Measurements from ENCODE around the gene MRPS18A.

Gene MRPS18A

GRCh38 chr6:43730634-43731033 is 43.0 kb upstream of the MRPS18A start:
- H3K9ac ChIP-seq (ENCODE audit: low read depth, low read length, poor library complexity, severe bottlenecking), result no peak overlapping the region
- H3K4me3 ChIP-seq (ENCODE audit: low read length, poor library complexity, severe bottlenecking), result no peak overlapping the region
- no peaks in the 10 kb centered on the region for H3K27me3 ChIP-seq (ENCODE audit: insufficient read depth, low read length, poor library complexity, severe bottlenecking)
- H3K4me1 ChIP-seq (ENCODE audit: insufficient read depth, low read length, poor library complexity, severe bottlenecking), result peaks cover 16% of the 10 kb centered on the region
- H3K4me2 ChIP-seq (ENCODE audit: low read depth, low read length, poor library complexity, severe bottlenecking), result no peak overlapping the region
- no peaks in the 10 kb centered on the region for H3K36me3 ChIP-seq (ENCODE audit: insufficient read depth, low read length)
- H3K9me3 ChIP-seq (ENCODE audit: insufficient read depth, low read depth, low read length), result no peaks in the 10 kb centered on the region; the same call in 1 of the 2 replicates
- TF ChIP-seq, protein P1, sequence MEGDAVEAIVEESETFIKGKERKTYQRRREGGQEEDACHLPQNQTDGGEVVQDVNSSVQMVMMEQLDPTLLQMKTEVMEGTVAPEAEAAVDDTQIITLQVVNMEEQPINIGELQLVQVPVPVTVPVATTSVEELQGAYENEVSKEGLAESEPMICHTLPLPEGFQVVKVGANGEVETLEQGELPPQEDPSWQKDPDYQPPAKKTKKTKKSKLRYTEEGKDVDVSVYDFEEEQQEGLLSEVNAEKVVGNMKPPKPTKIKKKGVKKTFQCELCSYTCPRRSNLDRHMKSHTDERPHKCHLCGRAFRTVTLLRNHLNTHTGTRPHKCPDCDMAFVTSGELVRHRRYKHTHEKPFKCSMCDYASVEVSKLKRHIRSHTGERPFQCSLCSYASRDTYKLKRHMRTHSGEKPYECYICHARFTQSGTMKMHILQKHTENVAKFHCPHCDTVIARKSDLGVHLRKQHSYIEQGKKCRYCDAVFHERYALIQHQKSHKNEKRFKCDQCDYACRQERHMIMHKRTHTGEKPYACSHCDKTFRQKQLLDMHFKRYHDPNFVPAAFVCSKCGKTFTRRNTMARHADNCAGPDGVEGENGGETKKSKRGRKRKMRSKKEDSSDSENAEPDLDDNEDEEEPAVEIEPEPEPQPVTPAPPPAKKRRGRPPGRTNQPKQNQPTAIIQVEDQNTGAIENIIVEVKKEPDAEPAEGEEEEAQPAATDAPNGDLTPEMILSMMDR (conservative IDR thresholded peaks at IDR 0.05; ENCODE audit: low read length), result no peak
- TF ChIP-seq EZH2phosphoT487 (IDR thresholded peaks at IDR 0.05; ENCODE audit: borderline replicate concordance), result no peak
- H2AFZ ChIP-seq (ENCODE audit: low read length), result no peak overlapping the region
- no peaks in the 10 kb centered on the region for H3K79me2 ChIP-seq (ENCODE audit: insufficient read depth, low read length)
- no peaks in the 10 kb centered on the region for H4K20me1 ChIP-seq (ENCODE audit: insufficient read depth, low read length, poor library complexity, severe bottlenecking)
- no peaks in the 10 kb centered on the region for H3F3A ChIP-seq (ENCODE audit: low read depth)
- no peaks in the 10 kb centered on the region for H3K9me2 ChIP-seq (replicated peaks; ENCODE audit: low read depth, low read length)

DNA sequence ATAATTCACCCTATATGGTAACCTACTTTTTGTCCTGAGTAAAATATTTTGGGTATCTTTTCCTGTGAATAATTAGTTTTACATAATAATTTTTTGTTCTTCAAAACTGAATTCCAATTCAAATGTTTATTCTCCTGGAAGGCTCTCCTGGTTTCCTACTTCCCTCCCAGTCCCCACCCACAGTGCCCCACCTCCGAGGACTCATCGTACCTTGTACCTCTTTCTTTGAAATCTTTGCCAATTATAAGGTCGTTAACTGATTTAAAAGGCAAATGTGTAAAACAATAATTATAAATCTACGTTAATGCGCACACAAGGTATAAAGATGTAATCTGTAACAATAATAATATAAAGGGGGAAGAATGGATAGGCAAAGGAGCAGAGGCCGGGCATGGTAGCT is 41.9 kb upstream of the MRPS18A start:
- H3F3A ChIP-seq (ENCODE audit: low read depth), result no peaks in the 10 kb centered on the region
- H2AFZ ChIP-seq (ENCODE audit: low read length), result no peak overlapping the region
- H3K27me3 ChIP-seq (ENCODE audit: insufficient read depth, low read length, poor library complexity, severe bottlenecking), result no peaks in the 10 kb centered on the region
- no peak overlapping the region for H3K4me3 ChIP-seq (ENCODE audit: low read length, poor library complexity, severe bottlenecking)
- H4K20me1 ChIP-seq (ENCODE audit: insufficient read depth, low read length, poor library complexity, severe bottlenecking), result no peaks in the 10 kb centered on the region
- H3K9me3 ChIP-seq (ENCODE audit: insufficient read depth, low read depth, low read length), result no peaks in the 10 kb centered on the region; the same call in 1 of the 2 replicates
- no peak for TF ChIP-seq EZH2phosphoT487 (IDR thresholded peaks at IDR 0.05; ENCODE audit: borderline replicate concordance)
- TF ChIP-seq, protein P1 (conservative IDR thresholded peaks at IDR 0.05; ENCODE audit: low read length), result no peak
- no peak overlapping the region for H3K4me2 ChIP-seq (ENCODE audit: low read depth, low read length, poor library complexity, severe bottlenecking)
- peaks cover 21% of the 10 kb centered on the region for H3K4me1 ChIP-seq (ENCODE audit: insufficient read depth, low read length, poor library complexity, severe bottlenecking)
- no peaks in the 10 kb centered on the region for H3K79me2 ChIP-seq (ENCODE audit: insufficient read depth, low read length)
- no peak overlapping the region for H3K9ac ChIP-seq (ENCODE audit: low read depth, low read length, poor library complexity, severe bottlenecking)
- H3K9me2 ChIP-seq (replicated peaks; ENCODE audit: low read depth, low read length), result no peaks in the 10 kb centered on the region
- H3K36me3 ChIP-seq (ENCODE audit: insufficient read depth, low read length), result no peaks in the 10 kb centered on the region

GRCh38 chr6:43728586-43728985 is 41.0 kb upstream of the MRPS18A start:
- no peak overlapping the region for H2AFZ ChIP-seq (ENCODE audit: low read length)
- TF ChIP-seq, protein P1 (conservative IDR thresholded peaks at IDR 0.05; ENCODE audit: low read length), result no peak
- no peak for TF ChIP-seq EZH2phosphoT487 (IDR thresholded peaks at IDR 0.05; ENCODE audit: borderline replicate concordance)
- H3K9me3 ChIP-seq (ENCODE audit: insufficient read depth, low read depth, low read length), result no peaks in the 10 kb centered on the region; the same call in 1 of the 2 replicates
- H3F3A ChIP-seq (ENCODE audit: low read depth), result no peaks in the 10 kb centered on the region
- no peak overlapping the region for H3K4me3 ChIP-seq (ENCODE audit: low read length, poor library complexity, severe bottlenecking)
- H3K27me3 ChIP-seq (ENCODE audit: insufficient read depth, low read length, poor library complexity, severe bottlenecking), result no peaks in the 10 kb centered on the region
- no peaks in the 10 kb centered on the region for H3K9me2 ChIP-seq (replicated peaks; ENCODE audit: low read depth, low read length)
- peaks cover 20% of the 10 kb centered on the region for H3K4me1 ChIP-seq (ENCODE audit: insufficient read depth, low read length, poor library complexity, severe bottlenecking)
- no peaks in the 10 kb centered on the region for H3K36me3 ChIP-seq (ENCODE audit: insufficient read depth, low read length)
- no peaks in the 10 kb centered on the region for H4K20me1 ChIP-seq (ENCODE audit: insufficient read depth, low read length, poor library complexity, severe bottlenecking)
- H3K4me2 ChIP-seq (ENCODE audit: low read depth, low read length, poor library complexity, severe bottlenecking), result no peak overlapping the region
- H3K79me2 ChIP-seq (ENCODE audit: insufficient read depth, low read length), result no peaks in the 10 kb centered on the region
- H3K9ac ChIP-seq (ENCODE audit: low read depth, low read length, poor library complexity, severe bottlenecking), result no peak overlapping the region

Data from Loucy (cell line).